Fibroblast of skin of abdomen (primary cell): ENCODE results near the gene TPPP3.
A peak's percentile ranks its signal among the peaks of the same experiment; 100 is the strongest.
"Not testable (repeated sequence)": the region's sequence is repeated elsewhere in the genome, so short reads cannot be mapped to it uniquely, and the experiment has no call there.

Experiments
- DNase-seq: peaks from one replicate; pipeline ENCODE4 v3.0.0-alpha.2; 2013

TPPP3 gene

DNA sequence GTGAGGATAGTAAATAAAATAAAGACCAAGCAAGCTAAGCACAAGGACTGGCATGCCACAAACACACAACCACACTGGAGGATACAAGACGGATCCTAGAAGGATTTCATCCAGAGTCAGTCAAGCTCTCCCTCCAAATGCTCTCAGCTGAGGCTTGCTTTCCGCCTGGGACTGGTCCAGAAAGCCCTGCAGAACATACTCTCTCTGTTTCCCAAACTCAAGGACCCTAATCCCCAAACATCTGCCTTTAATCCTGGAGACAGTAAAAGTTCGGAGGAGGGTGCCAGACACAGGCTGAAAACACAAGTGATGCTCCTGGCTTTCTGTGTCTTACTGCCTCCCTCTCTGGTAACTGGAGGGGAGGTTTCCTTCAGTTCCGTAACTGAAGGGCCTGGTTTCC is 32.3 kb upstream of the TPPP3 start:
- no peak for DNase-seq

DNA sequence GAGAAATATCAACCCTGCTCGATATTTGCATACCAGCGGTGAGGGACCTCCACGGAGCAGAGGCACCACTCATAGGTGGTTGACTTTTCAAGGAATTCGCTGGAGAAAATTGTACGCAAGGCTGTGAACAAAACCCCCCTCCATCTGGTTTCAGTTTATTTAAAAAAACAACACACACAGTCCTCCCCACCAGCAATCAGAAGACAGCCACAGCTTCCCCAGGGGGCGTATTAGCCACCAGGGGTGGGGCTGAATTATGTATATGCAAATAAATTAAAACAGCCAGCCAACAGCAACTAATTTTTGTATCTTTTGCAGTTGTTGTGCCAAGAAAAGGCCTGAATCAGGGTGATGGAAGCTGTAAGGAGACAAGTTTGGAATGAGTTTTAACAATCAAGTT is 31.8 kb upstream of the TPPP3 start:
- DNase-seq, result peak; percentile 79

DNA sequence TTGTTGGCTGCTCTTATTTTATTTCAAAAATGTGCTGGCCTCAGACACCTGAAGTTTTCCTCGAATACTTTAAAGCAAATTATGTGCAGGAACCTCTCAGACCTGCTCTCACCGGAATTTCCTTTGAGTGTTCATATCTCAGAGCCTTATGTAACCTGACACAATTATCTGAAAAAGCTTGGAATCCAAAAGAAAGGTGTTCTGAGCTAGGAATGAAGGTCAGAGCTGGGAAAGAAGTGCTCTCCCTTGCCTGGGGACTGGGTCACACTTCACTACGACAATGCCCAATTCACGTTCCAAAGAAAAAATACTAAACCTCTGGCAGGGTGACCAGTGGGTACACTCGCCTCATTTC is 30.9 kb upstream of the TPPP3 start:
- no peak for DNase-seq

DNA sequence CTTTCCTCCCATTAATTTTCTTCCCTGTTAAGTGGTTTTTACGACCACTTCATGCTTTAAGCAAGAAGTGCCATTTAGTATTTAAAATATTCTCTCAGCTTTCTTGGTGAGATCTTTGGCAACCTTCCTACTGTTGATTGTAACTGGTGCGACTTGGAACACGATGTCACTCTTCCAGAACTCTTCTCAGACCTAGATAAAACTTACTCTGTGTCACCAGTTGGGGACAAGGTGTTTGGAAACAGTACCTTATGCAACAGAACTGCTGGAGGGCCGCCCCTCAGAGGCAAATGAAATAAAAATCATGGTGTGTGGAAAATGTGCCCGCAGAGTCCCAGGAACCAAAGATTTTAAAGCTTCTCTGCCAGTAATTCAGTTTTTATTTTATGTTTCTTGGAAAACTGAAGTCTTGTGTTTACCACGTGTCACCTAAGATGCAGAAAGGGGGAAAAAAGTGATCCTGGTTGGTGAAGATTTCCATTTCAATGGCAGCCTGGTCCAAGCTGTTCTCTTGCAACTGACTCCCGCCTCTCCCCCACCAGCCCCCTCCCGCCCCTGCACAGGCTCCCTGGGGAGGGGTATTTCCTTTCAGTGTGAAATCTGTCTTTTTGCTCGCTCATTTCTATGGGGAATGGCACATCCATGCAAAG is 30.4 kb upstream of the TPPP3 start:
- no peak for DNase-seq

DNA sequence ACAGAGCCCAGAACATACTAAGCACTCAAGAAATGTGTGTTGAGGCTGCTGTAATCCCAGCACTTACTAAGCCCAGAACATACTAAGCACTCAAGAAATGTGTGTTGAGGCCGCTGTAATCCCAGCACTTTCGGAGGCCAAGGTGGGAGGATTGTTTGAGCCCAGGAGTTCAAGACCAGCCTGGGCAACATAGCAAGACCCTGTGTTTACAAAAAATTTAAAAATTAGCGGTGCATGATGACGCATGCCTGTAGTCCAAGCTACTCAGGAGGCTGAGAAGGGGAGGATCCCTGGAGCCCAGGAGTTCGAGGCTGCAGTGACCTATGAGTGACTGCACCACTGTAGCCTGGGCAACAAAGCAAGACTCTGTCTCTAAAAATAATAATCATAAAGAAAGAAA is 29.7 kb upstream of the TPPP3 start:
- no peak for DNase-seq

DNA sequence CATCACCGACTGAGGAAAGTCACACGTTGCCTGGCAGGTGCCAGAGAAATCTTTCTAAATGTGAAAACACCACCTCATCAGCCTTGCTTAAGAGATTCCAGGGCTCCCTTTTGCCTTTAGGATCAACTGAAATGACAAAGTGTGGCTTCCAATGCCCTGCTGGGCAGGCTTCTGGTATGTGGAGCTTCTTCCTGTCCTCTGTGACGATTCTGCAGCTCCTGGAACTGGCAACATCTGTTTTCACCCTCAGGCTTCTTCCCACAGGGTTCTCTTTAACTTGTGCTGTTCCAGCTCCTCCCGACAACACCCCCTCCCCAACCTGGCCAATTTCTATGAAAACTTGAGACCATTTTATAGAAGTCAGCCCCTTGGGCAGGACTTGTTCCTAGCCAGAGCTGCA is 27.7 kb upstream of the TPPP3 start:
- DNase-seq, result no peak

DNA sequence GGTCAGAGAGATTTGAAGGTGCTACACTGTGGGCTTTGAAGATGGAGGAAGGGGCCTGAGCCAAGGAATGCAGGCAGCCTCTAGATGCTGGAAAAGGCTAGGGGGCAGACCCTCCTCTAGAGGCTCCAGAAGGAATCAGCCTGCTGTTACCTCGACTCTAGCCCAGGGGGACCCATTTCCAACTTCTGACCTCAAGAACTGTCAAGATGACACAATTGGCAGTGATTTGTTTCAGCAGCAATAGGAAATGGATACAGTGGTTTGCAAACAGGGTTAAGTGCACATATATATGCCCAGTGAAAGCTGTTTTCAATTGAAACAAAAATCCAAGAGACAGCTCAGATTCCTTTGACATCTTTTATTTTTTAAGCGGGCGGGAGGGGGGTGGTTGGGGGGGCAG is 26.6 kb upstream of the TPPP3 start:
- peak; percentile 38 for DNase-seq

DNA sequence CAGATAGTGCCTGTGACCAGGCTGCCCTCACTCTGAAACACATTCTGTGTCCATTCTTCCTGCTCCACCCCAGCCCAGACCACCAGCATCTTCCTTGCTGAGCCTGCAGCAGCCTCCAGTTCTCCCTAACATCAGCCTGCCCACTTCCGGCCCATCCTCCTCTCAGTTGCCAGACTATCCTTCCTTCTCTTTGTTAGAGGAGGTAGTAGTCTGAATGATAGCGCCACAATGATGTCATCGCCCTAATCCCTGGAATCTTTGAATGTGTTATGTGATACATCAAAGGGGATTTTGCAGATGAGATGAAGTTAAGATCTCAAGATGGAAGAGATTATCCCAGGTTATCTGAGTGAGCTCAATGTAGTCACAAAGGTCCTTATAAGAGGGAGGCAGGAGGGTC is 26.2 kb upstream of the TPPP3 start:
- DNase-seq, result peak; percentile 61

DNA sequence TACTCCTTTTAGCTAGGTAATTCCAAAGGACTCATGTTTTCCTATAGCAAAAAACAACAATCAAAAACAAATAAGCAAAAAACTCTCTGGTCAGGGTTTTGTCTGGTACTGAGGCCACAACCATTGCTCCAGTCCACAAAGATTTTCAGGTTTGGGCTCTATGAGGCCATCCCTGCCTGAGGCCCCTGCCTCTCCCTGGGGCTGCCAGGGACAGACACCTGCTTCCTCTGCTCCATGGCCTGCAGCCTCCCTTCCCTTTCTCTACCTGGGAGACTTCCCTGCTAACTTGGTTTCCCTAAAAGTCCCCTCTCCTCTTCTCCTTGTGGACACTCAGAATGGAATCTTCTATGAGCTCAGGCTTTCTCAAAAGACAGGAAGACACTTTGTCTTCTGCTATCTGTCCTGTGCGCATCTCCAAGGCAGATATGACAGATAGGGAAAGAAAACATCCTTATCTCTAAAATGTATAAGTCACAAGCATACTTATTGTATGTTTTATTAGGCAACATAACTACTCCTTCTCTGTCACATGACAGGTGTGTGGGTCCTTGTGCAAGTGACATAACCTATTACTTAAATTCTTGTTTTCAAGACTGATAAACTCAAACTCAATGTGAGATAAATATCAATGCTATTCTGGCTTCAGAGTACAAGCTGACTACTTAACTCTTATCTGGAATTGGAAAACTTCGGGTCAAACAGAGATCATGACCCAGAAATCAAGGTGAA is 24.2 kb upstream of the TPPP3 start:
- no peak for DNase-seq

DNA sequence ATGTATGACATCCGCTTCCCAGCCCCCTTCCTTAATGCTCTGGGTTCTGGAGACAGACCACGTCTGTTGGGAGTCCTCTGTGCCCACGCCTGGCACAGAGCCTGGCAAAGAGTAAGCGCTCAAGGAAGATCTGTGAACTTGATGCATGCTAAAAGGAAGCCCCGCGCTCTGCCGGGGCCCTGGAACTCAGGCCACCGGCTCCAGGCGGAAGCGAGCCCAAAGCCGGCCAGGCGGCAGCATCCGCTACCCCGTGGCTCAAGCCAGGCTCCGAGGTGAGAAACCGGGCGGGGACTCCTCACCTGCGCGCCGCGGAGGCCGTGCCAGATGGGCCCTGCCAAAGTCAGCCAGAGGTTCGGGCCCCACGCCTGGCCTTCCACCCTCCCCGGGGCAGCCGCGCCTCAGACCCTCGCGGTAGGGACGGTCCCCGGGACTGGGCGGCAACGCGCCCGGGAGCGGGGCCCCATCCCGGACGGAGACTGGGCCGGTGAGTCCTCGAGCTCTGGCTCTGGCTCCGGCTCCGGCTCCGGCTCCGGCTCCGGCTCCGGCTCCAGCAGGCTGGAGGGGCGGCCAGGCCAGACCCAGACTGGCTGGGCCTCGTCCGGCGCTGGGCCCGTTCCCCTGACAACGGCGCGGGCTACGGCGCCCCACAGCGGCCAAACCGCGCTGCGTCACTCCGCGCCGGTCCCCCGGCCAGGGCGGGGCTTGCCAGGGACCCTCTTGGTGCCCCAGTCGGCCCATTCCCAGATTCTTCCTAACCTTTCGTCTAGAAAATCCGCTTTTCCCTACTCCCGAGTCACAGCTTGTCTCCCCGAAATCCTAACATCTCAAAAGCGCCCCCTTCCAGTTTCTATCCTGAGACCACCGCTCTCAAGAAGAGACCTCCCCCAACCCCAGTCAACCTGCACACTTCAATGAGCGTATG is 22.8 kb upstream of the TPPP3 start, which contains the start of gene ZDHHC1:
Gene ZDHHC1 (minus strand): TSS at position 606 of the 922 bp plus-strand sequence. CDS start 8,702 bp downstream, outside the sequence.
- DNase-seq, result peak; percentile 66

DNA sequence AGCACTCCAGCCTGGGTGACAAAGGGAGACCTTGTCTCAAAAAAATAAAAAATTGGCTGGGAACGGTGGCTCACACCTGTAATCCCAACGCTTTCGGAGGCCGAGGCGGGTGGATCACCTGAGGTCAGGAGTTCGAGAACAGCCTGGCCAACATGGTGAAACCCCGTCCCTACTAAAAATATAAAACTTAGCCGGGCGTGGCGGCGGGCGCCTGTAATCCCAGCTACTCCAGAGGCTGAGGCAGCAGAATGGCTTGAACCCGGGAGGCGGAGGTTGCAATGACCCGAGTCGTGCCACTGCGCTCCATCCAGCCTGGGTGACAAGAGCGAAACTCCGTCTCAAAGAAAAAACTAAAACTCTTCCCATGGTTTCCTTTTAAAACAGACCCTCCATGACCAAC is 22.1 kb upstream of the TPPP3 start:
- not testable (repeated sequence) for DNase-seq

DNA sequence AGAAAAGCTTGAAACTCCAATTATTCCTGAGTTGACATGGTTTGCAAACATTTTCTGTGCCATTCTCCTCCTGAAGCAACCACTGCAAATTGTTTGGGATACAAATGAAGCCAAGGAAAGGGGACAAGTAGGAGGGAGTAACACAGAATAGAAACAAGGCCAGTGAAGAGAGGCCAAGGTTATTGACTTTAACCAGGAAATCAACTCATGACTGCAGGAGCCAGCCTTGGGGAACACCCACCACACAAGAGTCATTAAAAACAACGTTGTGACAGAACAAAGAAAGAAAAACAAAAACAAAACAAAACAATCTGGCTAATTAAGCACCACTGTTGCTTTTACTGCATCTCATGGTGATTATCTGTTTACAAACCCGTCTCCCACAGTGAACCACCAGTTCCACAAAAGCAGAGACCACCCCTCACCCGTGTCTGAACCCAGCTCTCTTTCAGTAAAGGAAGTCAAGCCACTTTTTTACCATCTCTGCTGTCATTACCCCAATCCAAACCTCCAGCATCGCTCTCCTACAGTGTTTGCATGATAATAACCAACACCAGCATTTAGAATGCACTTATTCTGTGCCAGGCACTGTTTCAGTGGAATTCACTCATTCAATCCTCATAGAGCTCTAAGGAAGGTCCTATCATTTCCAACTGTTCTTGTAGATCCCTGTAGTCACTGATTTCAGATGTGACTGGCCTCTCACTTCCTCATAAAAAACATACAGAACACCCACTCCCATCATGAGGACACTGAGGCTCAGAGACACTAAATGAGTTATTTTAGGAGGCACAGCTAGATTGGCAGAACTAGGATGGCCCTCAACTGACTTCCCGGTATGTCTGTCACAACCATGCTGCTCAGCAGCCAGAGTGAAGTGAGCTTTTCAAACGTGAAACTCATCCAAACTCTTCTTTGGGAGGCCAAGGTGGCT is 20.9 kb upstream of the TPPP3 start:
- no peak for DNase-seq

DNA sequence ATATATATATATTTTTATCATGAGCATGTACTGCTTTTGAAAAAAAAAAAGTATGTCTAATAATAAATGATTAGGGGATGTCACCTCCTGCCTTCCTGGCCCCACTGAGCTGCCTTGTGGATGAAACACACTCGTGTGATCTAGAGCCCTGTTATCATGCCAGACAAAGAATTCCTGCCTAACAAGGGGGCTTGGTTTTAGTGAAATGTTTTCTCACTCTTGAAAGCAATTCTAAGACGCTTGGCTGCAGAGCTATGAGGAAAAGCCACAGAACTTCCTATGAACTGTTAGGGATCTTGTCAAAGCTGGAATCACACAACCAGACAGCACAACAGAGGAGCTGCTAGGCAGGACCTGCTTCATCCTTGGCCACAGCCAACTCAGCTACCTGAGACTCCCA is 19.0 kb upstream of the TPPP3 start:
- DNase-seq, result no peak

DNA sequence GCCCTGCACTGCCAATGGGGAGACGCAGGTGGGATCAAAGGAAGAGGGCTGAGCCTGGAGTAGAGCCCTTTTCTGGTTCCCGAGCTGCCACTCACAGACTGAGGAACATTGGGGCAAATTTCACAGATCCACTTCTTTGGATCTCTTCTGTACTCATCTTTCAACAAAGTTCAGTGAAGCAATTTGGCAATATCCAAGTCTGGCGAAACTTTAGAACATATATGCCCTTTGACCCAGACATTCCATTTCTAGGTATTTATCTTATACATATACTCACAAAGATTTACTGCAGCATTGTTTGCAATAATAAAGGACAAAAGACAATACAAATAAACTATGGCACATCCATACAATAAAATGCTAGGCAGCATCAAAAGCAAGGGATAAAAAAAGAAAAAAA is 18.0 kb upstream of the TPPP3 start:
- no peak for DNase-seq

DNA sequence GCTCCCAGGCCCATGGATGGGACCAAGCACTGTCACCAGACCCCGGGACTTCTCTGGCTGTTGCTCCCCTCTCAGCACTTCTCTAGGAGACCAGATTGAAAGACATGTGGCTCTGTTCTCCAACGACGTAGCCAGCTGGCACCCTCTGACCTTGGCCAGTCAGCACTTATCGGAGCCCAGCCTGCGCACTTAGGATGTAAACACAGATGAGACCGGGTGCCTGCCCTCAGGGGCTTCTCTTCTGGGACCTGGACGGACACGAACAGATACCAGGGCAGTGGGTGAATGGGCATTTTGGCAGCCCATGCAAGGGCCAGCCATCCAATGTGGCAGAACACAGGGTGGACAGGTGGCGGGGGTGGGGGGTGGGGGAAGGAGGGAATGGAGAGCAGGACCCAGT is 16.3 kb upstream of the TPPP3 start:
- DNase-seq, result no peak

DNA sequence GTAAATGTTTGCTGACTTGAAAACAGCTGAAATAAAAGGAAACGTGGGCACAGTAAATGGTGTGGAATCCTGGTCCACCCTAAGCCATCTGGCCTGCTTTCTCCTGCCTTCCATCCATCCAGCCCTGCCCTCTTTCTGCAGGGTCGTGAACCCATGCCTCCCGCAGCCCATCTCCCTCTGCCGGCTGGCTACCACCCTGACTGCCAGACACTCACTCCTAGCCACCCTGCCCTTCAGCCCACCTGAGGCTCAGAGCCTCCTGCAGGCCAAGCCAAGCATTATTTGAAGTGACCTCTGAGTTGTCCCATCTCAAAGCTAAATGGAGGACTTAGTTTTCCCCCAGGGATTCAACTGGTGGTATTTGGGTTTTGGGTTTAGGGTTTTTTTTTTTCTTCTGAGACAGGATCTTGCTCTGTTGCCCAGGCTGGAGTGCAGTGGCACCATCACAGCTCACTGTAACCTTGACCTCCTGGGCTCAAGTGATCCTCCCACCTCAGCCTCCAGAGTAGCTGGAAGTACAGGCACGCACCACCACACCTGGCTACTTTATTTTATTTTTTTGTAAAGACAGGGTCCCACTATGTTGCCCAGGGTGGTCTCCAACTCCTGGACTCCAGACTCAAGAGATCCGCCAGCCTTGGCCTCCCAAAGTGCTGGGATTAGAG is 14.6 kb upstream of the TPPP3 start:
- no peak for DNase-seq

DNA sequence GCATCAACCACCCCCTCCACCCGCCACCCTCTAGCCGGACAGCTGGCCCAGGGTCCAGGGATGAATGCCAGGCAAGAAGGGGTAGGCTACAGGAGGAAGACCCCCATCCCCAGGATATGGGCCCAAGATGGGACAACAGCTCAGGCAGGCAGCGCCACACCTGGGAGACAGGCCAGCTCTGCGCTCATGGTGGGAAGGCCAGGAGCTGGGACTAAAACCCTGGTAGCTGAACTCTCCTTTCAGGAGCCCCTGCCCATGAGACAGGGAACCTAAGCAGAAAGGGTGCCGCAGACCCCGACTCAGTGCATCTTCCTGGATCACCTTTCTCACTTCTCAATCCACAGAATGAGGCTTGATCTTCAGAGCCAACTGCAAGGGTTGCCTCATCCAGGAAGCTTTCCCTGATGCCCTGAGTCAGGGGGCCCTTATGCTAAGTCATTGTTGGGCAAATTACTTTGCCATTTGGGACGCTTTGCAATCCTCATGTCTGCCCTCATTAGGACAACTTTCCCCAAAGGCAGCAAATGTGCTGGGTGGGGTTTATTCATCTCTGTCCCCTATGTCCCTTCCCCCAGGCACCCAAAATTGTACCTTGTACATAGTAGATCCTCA is 14.0 kb upstream of the TPPP3 start:
- DNase-seq, result no peak

DNA sequence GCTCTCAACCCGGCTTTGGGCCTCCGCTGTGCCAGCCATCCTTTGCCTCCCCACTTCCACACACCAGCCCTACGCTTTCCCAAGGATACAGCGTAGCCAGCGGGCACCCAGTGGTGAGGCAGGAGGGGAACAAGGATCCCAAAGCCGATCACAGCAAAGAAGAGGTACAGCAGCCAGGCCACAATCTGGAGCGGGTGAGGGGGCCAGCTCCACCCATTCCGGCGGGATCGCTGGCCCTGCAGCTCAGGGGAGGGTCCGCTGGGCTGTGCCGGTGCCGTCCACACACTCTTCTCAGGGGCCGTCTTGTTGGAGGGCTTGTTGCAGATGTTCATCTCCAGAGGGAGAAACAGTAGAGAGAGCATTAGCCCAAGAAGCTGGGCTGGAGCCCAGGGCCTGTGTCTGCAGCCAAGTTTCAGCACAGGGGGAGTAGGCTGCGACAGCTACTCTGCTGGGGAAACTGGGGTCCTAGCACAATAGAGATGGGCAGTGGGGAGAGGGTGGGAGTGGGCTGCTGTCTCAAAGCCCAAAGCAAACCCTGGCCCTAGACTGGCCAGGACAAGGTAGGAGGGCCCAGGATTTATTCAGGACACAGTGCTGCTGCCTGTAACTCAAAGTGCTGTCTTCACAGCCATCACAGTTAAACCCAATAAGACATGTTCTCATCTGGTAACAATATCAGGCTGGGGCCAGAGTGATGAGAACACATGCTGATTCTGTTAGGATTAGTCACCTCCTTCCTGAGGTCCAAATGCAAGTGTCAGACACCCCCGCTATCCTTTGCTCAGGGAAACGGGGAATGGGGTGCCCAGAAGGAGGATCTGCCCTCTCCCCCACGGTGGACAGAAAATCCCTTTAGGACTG is 13.0 kb upstream of the TPPP3 start:
- DNase-seq, result peak; percentile 89

DNA sequence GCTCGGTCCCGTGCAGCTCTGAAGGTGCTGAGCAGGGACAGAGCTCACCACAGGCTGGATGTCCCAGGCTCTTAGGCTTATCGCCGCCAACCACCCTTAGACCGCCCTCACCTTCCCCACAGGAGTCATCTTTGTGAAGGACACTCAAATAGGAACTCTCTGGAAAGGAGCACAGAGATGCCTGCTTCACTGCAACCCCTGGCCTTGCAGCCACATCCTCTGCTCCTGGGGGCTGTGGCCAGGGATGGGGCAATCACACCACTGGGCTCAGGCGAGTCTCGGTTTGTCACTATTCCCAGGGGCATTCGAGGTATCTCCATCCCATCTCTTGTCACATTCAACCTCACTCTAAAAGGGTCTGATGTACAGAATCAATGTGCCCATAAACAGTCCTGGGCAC is 12.0 kb upstream of the TPPP3 start:
- no peak for DNase-seq

DNA sequence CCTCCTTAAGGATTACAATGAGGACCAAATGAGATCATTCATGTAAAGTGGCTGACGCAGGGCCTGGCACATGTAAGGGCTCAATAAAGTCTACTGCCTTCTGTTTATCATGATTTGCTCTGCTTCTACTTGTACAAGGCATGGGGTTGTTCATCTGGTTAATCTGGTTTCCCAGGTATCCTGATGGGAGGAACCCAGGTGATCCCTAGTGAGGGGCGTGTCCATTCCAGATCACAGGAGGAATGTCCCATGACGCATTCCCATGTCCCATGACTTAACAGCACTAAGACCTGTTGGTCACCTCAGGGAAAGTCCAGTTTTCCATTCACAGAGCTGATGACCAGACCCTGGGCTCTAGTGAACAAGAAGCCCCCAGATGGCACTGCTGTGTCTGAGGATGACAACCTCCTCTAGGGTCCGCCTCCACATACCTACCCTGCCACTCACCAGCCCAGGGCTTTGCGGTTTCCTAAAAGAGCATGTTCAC is 11.5 kb upstream of the TPPP3 start:
- no peak for DNase-seq
